ENCODE measurements around the gene SFRP5.

Gene SFRP5

GRCh38 chr10:97773096-97773495, 1.3 kb upstream of the SFRP5 start:
- Histone ChIP-seq H3K4me3 (ENCODE audit: low read length) (no peak overlapping the region), H3K9ac (ENCODE audit: low read length) (no peak overlapping the region), H3K4me1 (ENCODE audit: control insufficient read depth, insufficient read depth, low read length) (peaks cover 2% of the 10 kb centered on the region), H3K9me3 (ENCODE audit: control insufficient read depth, low read length) (no peaks in the 10 kb centered on the region), H3K27me3 (replicated peaks; ENCODE audit: control insufficient read depth, insufficient read depth, low read length) (peaks cover 36% of the 10 kb centered on the region), H3K36me3 (ENCODE audit: control insufficient read depth, insufficient read depth, low read length, severe bottlenecking) (no peaks in the 10 kb centered on the region)
- DNase-seq (ENCODE audit: low read depth) = no peak

- DNase-seq (ENCODE audit: low read depth) = peak; percentile 49
- H3K9me3 ChIP-seq (ENCODE audit: control insufficient read depth, low read length) = no peaks in the 10 kb centered on the region
- no peak overlapping the region for H3K9ac ChIP-seq (ENCODE audit: low read length)
- peaks cover 36% of the 10 kb centered on the region for H3K27me3 ChIP-seq (replicated peaks; ENCODE audit: control insufficient read depth, insufficient read depth, low read length)
- H3K4me1 ChIP-seq (ENCODE audit: control insufficient read depth, insufficient read depth, low read length) = peaks cover 2% of the 10 kb centered on the region
- peaks cover 2% of the 10 kb centered on the region for H3K36me3 ChIP-seq (ENCODE audit: control insufficient read depth, insufficient read depth, low read length, severe bottlenecking)
- H3K4me3 ChIP-seq (ENCODE audit: low read length) = peak overlapping the region; percentile 67
Measured at GRCh38 chr10:97771055-97771891, 526 bp downstream of the SFRP5 start.

GRCh38 chr10:97770255-97770654, 1.5 kb downstream of the SFRP5 start:
- H3K9me3 ChIP-seq (ENCODE audit: control insufficient read depth, low read length) = no peaks in the 10 kb centered on the region
- no peak for DNase-seq (ENCODE audit: low read depth)
- H3K4me3 ChIP-seq (ENCODE audit: low read length) = no peak overlapping the region
- peaks cover 2% of the 10 kb centered on the region for H3K4me1 ChIP-seq (ENCODE audit: control insufficient read depth, insufficient read depth, low read length)
- peaks cover 36% of the 10 kb centered on the region for H3K27me3 ChIP-seq (replicated peaks; ENCODE audit: control insufficient read depth, insufficient read depth, low read length)
- no peak overlapping the region for H3K9ac ChIP-seq (ENCODE audit: low read length)
- peaks cover 2% of the 10 kb centered on the region for H3K36me3 ChIP-seq (ENCODE audit: control insufficient read depth, insufficient read depth, low read length, severe bottlenecking)

GRCh38 chr10:97768322-97769315, 3.2 kb downstream of the SFRP5 start:
- Histone ChIP-seq H3K9me3 (ENCODE audit: control insufficient read depth, low read length) (no peaks in the 10 kb centered on the region), H3K9ac (ENCODE audit: low read length) (no peak overlapping the region), H3K36me3 (ENCODE audit: control insufficient read depth, insufficient read depth, low read length, severe bottlenecking) (peaks cover 2% of the 10 kb centered on the region), H3K27me3 (replicated peaks; ENCODE audit: control insufficient read depth, insufficient read depth, low read length) (peaks cover 32% of the 10 kb centered on the region), H3K4me1 (ENCODE audit: control insufficient read depth, insufficient read depth, low read length) (peaks cover 3% of the 10 kb centered on the region), H3K4me3 (ENCODE audit: low read length) (no peak overlapping the region)
- DNase-seq (ENCODE audit: low read depth) = no peak

GRCh38 chr10:97766996-97767924, 4.5 kb downstream of the SFRP5 start:
- DNase-seq (ENCODE audit: low read depth) = no peak
- Histone ChIP-seq H3K4me3 (ENCODE audit: low read length) (no peak overlapping the region), H3K36me3 (ENCODE audit: control insufficient read depth, insufficient read depth, low read length, severe bottlenecking) (peaks cover 2% of the 10 kb centered on the region), H3K9me3 (ENCODE audit: control insufficient read depth, low read length) (no peaks in the 10 kb centered on the region), H3K9ac (ENCODE audit: low read length) (no peak overlapping the region), H3K27me3 (replicated peaks; ENCODE audit: control insufficient read depth, insufficient read depth, low read length) (peaks cover 19% of the 10 kb centered on the region), H3K4me1 (ENCODE audit: control insufficient read depth, insufficient read depth, low read length) (peaks cover 17% of the 10 kb centered on the region)

GRCh38 chr10:97766106-97766810, 5.5 kb downstream of the SFRP5 start:
- H3K9ac ChIP-seq (ENCODE audit: low read length) = no peak overlapping the region
- no peak for DNase-seq (ENCODE audit: low read depth)
- no peaks in the 10 kb centered on the region for H3K9me3 ChIP-seq (ENCODE audit: control insufficient read depth, low read length)
- no peak overlapping the region for H3K4me3 ChIP-seq (ENCODE audit: low read length)
- peaks cover 2% of the 10 kb centered on the region for H3K36me3 ChIP-seq (ENCODE audit: control insufficient read depth, insufficient read depth, low read length, severe bottlenecking)
- H3K4me1 ChIP-seq (ENCODE audit: control insufficient read depth, insufficient read depth, low read length) = peaks cover 17% of the 10 kb centered on the region
- H3K27me3 ChIP-seq (replicated peaks; ENCODE audit: control insufficient read depth, insufficient read depth, low read length) = peaks cover 12% of the 10 kb centered on the region

- peaks cover 15% of the 10 kb centered on the region for H3K4me1 ChIP-seq (ENCODE audit: control insufficient read depth, insufficient read depth, low read length)
- H3K9ac ChIP-seq (ENCODE audit: low read length) = no peak overlapping the region
- H3K4me3 ChIP-seq (ENCODE audit: low read length) = no peak overlapping the region
- peaks cover 7% of the 10 kb centered on the region for H3K36me3 ChIP-seq (ENCODE audit: control insufficient read depth, insufficient read depth, low read length, severe bottlenecking)
- H3K27me3 ChIP-seq (replicated peaks; ENCODE audit: control insufficient read depth, insufficient read depth, low read length) = peaks cover 4% of the 10 kb centered on the region
- no peak for DNase-seq (ENCODE audit: low read depth)
- H3K9me3 ChIP-seq (ENCODE audit: control insufficient read depth, low read length) = no peaks in the 10 kb centered on the region
Measured at GRCh38 chr10:97765201-97765600, 6.6 kb downstream of the SFRP5 start.

- H3K9ac ChIP-seq (ENCODE audit: low read length) = no peak overlapping the region
- no peak for DNase-seq (ENCODE audit: low read depth)
- no peaks in the 10 kb centered on the region for H3K27me3 ChIP-seq (replicated peaks; ENCODE audit: control insufficient read depth, insufficient read depth, low read length)
- H3K4me3 ChIP-seq (ENCODE audit: low read length) = no peak overlapping the region
- peaks cover 13% of the 10 kb centered on the region for H3K36me3 ChIP-seq (ENCODE audit: control insufficient read depth, insufficient read depth, low read length, severe bottlenecking)
- no peaks in the 10 kb centered on the region for H3K9me3 ChIP-seq (ENCODE audit: control insufficient read depth, low read length)
- H3K4me1 ChIP-seq (ENCODE audit: control insufficient read depth, insufficient read depth, low read length) = peaks cover 16% of the 10 kb centered on the region
Measured at GRCh38 chr10:97764519-97764931, 7.3 kb downstream of the SFRP5 start.

- no peak overlapping the region for H3K4me3 ChIP-seq (ENCODE audit: low read length)
- H3K4me1 ChIP-seq (ENCODE audit: control insufficient read depth, insufficient read depth, low read length) = peaks cover 20% of the 10 kb centered on the region
- H3K9ac ChIP-seq (ENCODE audit: low read length) = no peak overlapping the region
- DNase-seq (ENCODE audit: low read depth) = no peak
- H3K9me3 ChIP-seq (ENCODE audit: control insufficient read depth, low read length) = no peaks in the 10 kb centered on the region
- H3K36me3 ChIP-seq (ENCODE audit: control insufficient read depth, insufficient read depth, low read length, severe bottlenecking) = peaks cover 17% of the 10 kb centered on the region
- no peaks in the 10 kb centered on the region for H3K27me3 ChIP-seq (replicated peaks; ENCODE audit: control insufficient read depth, insufficient read depth, low read length)
Measured at GRCh38 chr10:97763947-97764346, 7.9 kb downstream of the SFRP5 start.

- Histone ChIP-seq H3K4me3 (ENCODE audit: low read length) (no peak overlapping the region), H3K4me1 (ENCODE audit: control insufficient read depth, insufficient read depth, low read length) (peaks cover 20% of the 10 kb centered on the region), H3K27me3 (replicated peaks; ENCODE audit: control insufficient read depth, insufficient read depth, low read length) (no peaks in the 10 kb centered on the region), H3K9me3 (ENCODE audit: control insufficient read depth, low read length) (no peaks in the 10 kb centered on the region), H3K9ac (ENCODE audit: low read length) (no peak overlapping the region), H3K36me3 (ENCODE audit: control insufficient read depth, insufficient read depth, low read length, severe bottlenecking) (peaks cover 17% of the 10 kb centered on the region)
- no peak for DNase-seq (ENCODE audit: low read depth)
Measured at GRCh38 chr10:97763411-97763810, 8.4 kb downstream of the SFRP5 start.

Data from adipocyte (in vitro differentiated cells).